Measurements from ENCODE around the gene DISP1.

DISP1 gene

GRCh38 chr1:222861062-222861461, 46.2 kb downstream of the DISP1 start:
- no peak for DNase-seq (ENCODE audit: low read depth in 2 of 2)
